Hepatocyte (in vitro differentiated cells): ENCODE data around the gene NEDD4. TPM values are rescaled to one million over a fixed set of nuclear protein-coding genes. Genes with fewer than 3 reads are reported as not detected.

Experiments
- DNase-seq: peaks from one replicate; pipeline ENCODE4 v3.0.0-alpha.2; 2016; ENCODE audit warnings: low spot score
- H2AFZ ChIP-seq: fragments of 200-600 bp; sonication (generic); 2 replicates; pipeline ENCODE4 v1.6.0; 2016; ENCODE audit warnings: antibody characterized with exemption, mild to moderate bottlenecking
- H3K27ac ChIP-seq: fragments of 200-600 bp; sonication (generic); 2 replicates; pipeline ENCODE4 v1.5.1; 2016; ENCODE audit warnings: mild to moderate bottlenecking
- H3K27me3 ChIP-seq: fragments of 200-600 bp; sonication (generic); 2 replicates; pipeline ENCODE4 v1.6.1; 2016
- H3K36me3 ChIP-seq: fragments of 200-600 bp; sonication (generic); replicated peaks from 2 replicates; pipeline ENCODE4 v1.5.1; 2016; ENCODE audit warnings: low read depth; ENCODE audit not compliant: insufficient read depth
- H3K4me1 ChIP-seq: fragments of 200-600 bp; sonication (generic); 2 replicates; pipeline ENCODE4 v1.5.1; 2016; ENCODE audit warnings: mild to moderate bottlenecking, moderate library complexity; ENCODE audit not compliant: insufficient read depth
- H3K4me2 ChIP-seq: fragments of 200-600 bp; sonication (generic); 2 replicates; pipeline ENCODE4 v1.6.0; 2016
- H3K4me3 ChIP-seq: fragments of 200-600 bp; sonication (generic); 2 replicates; pipeline ENCODE4 v1.5.1; 2016; ENCODE audit warnings: mild to moderate bottlenecking
- H3K79me2 ChIP-seq: fragments of 200-600 bp; sonication (generic); 2 replicates; pipeline ENCODE4 v1.6.0; 2017; ENCODE audit warnings: mild to moderate bottlenecking
- H3K9me2 ChIP-seq: fragments of 200-600 bp; sonication (generic); replicated peaks from 2 replicates; pipeline ENCODE4 v1.6.0; 2017; ENCODE audit warnings: mild to moderate bottlenecking; ENCODE audit not compliant: insufficient read depth
- H3K9me3 ChIP-seq: fragments of 200-600 bp; sonication (generic); 2 replicates; pipeline ENCODE4 v1.5.1; 2016; ENCODE audit warnings: low read depth, mild to moderate bottlenecking
- H4K20me1 ChIP-seq: fragments of 200-600 bp; sonication (generic); 2 replicates; pipeline ENCODE4 v1.6.0; 2016; ENCODE audit warnings: mild to moderate bottlenecking; ENCODE audit not compliant: insufficient read depth, poor library complexity, severe bottlenecking
- EZH2 ChIP-seq: fragments of 200-600 bp; sonication (generic); IDR thresholded peaks from 2 replicates; pipeline ENCODE4 v1.6.1; 2016; ENCODE audit warnings: antibody characterized with exemption, mild to moderate bottlenecking, borderline replicate concordance
- EZH2phosphoT487 ChIP-seq: fragments of 200-600 bp; sonication (generic); IDR thresholded peaks from one replicate; pipeline ENCODE4 v1.6.1; 2018; ENCODE audit warnings: antibody characterized with exemption, mild to moderate bottlenecking, low read depth, moderate library complexity; ENCODE audit not compliant: unreplicated experiment, severe bottlenecking
- WGBS: methylation state at CpG from one replicate; pipeline ENCODE4 v1.1.6; 2016; ENCODE audit warnings: low lambda C conversion rate; ENCODE audit errors: missing lambda C conversion rate; 5-methylcytosine and 5-hydroxymethylcytosine counted together
- polyA plus RNA-seq: library from polyadenylated mRNA; unstranded; fragments of >200 nt; fragmentation: Nextera tagmentation; extraction: Ambion mirVana; gene quantifications from 2 replicates; pipeline ENCODE4 v1.2.1, GENCODE V29; 2016
- total RNA-seq: library from RNA; depleted of rRNA; stranded (reverse); fragments of >200 nt; gene quantifications from 2 replicates; pipeline ENCODE4 v1.2.3, GENCODE V29; 2014
- TF ChIP-seq, protein P1 (sequence below): fragments of 200-600 bp; sonication (generic); IDR thresholded peaks from 2 replicates; pipeline ENCODE4 v1.5.1; 2016; ENCODE audit warnings: antibody characterized with exemption, mild to moderate bottlenecking; ENCODE audit not compliant: poor library complexity

The NEDD4 gene
- total and polyA plus RNA-seq, 2 experiments from 2014 or later, result 26.5 to 77.0 TPM

DNA sequence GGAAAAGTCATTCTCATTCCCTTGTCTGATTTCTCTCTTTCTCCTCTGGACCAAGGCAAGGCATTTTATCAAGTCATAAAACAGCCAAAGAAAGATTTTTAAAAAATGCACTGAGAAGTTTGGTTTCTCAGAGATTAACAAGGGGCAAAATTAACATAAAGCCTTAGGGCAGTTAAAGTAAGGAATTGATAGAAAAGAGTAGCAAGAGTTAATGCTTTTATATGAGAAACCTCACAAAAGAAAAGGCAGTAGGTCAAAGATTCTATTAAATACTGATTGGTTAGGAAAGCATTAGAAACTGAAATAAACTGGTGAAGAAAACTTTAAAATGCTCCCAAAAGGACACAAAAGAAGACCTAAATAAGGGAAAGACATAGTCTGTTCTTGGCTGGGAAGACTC, 129.5 kb downstream of the NEDD4 start:
- H3K9me3 ChIP-seq, result no peaks in the 10 kb centered on the region
- H3K27me3 ChIP-seq, result no peaks in the 10 kb centered on the region
- H4K20me1 ChIP-seq, result no peaks in the 10 kb centered on the region
- no peak overlapping the region for H3K27ac ChIP-seq
- H3K4me3 ChIP-seq, result no peak overlapping the region
- TF ChIP-seq EZH2phosphoT487 (no peak), EZH2 (no peak)
- TF ChIP-seq, protein P1, sequence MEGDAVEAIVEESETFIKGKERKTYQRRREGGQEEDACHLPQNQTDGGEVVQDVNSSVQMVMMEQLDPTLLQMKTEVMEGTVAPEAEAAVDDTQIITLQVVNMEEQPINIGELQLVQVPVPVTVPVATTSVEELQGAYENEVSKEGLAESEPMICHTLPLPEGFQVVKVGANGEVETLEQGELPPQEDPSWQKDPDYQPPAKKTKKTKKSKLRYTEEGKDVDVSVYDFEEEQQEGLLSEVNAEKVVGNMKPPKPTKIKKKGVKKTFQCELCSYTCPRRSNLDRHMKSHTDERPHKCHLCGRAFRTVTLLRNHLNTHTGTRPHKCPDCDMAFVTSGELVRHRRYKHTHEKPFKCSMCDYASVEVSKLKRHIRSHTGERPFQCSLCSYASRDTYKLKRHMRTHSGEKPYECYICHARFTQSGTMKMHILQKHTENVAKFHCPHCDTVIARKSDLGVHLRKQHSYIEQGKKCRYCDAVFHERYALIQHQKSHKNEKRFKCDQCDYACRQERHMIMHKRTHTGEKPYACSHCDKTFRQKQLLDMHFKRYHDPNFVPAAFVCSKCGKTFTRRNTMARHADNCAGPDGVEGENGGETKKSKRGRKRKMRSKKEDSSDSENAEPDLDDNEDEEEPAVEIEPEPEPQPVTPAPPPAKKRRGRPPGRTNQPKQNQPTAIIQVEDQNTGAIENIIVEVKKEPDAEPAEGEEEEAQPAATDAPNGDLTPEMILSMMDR, result no peak
- H3K79me2 ChIP-seq, result no peaks in the 10 kb centered on the region
- no peaks in the 10 kb centered on the region for H3K9me2 ChIP-seq
- H3K4me2 ChIP-seq, result no peak overlapping the region
- H2AFZ ChIP-seq, result no peak overlapping the region
- no peaks in the 10 kb centered on the region for H3K36me3 ChIP-seq
- no peak for DNase-seq
- no peaks in the 10 kb centered on the region for H3K4me1 ChIP-seq

DNA sequence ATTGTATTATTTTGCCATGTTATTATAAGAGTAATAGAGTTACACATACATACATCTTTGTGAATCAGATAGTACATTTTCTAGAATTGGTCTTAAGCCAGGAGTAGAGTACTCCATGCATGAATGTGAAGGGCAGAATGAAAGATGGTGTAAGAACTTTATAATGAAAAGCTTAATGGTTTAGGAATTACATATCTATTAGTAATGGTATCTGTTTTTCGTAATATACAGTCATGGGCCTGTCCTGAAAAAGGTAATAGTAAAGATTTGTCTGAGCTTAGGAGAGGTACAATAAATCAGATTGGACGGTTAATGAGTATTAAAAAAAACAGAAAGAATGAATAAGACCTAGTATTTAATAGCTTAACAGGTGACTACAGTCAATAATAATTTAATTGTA, 132.3 kb downstream of the NEDD4 start:
- no peak for DNase-seq
- no peaks in the 10 kb centered on the region for H3K79me2 ChIP-seq
- no peak overlapping the region for H2AFZ ChIP-seq
- H3K4me1 ChIP-seq, result no peaks in the 10 kb centered on the region
- no peaks in the 10 kb centered on the region for H3K27me3 ChIP-seq
- H3K27ac ChIP-seq, result no peak overlapping the region
- no peaks in the 10 kb centered on the region for H3K9me2 ChIP-seq
- TF ChIP-seq, protein P1, result no peak
- no peak for TF ChIP-seq EZH2phosphoT487
- TF ChIP-seq EZH2, result no peak
- H3K4me2 ChIP-seq, result no peak overlapping the region
- no peak overlapping the region for H3K4me3 ChIP-seq
- H3K9me3 ChIP-seq, result no peaks in the 10 kb centered on the region
- H3K36me3 ChIP-seq, result no peaks in the 10 kb centered on the region
- H4K20me1 ChIP-seq, result peaks cover 3% of the 10 kb centered on the region
- WGBS, result 94% methylated on average over 2 of the region's 2 CpGs

- no peak for DNase-seq
- no peak overlapping the region for H3K4me3 ChIP-seq
- WGBS, result 87% methylated on average over 6 of the region's 6 CpGs
- no peaks in the 10 kb centered on the region for H3K9me2 ChIP-seq
- no peaks in the 10 kb centered on the region for H3K9me3 ChIP-seq
- H3K4me1 ChIP-seq, result no peaks in the 10 kb centered on the region
- H3K36me3 ChIP-seq, result no peaks in the 10 kb centered on the region
- no peak overlapping the region for H2AFZ ChIP-seq
- H3K4me2 ChIP-seq, result no peak overlapping the region
- peaks cover 3% of the 10 kb centered on the region for H4K20me1 ChIP-seq
- H3K79me2 ChIP-seq, result no peaks in the 10 kb centered on the region
- TF ChIP-seq EZH2phosphoT487, result no peak
- no peak for TF ChIP-seq EZH2
- TF ChIP-seq, protein P1, result no peak
- no peak overlapping the region for H3K27ac ChIP-seq
- H3K27me3 ChIP-seq, result no peaks in the 10 kb centered on the region
Observed at GRCh38 chr15:55860468-55860867, 132.9 kb downstream of the NEDD4 start.

DNA sequence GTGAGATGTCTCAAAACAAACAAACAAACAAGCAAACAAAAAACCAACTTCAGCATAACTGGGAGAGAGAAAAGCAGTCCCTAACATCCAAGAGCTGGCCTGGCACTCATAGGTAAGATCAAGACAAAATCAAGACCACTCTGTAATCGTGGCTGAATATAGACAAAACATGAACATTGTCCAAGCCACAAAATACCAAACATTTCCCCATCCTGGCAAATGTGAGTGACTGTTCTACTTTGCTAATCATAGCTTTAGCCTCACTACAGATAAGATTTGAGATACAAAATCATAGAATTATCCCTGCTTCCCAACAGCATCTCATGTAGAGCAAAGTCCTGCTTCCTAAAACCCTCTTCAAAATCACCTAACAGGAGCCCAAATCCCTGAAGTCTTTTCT, 133.7 kb downstream of the NEDD4 start:
- no peaks in the 10 kb centered on the region for H3K4me1 ChIP-seq
- no peaks in the 10 kb centered on the region for H3K27me3 ChIP-seq
- no peaks in the 10 kb centered on the region for H3K36me3 ChIP-seq
- no peak overlapping the region for H3K4me2 ChIP-seq
- H3K27ac ChIP-seq, result no peak overlapping the region
- no peaks in the 10 kb centered on the region for H3K9me3 ChIP-seq
- H3K4me3 ChIP-seq, result no peak overlapping the region
- no peaks in the 10 kb centered on the region for H3K79me2 ChIP-seq
- no peak for DNase-seq
- WGBS, result 91% methylated on average over 1 of the region's 1 CpG
- peaks cover 3% of the 10 kb centered on the region for H4K20me1 ChIP-seq
- no peak for TF ChIP-seq EZH2phosphoT487
- TF ChIP-seq, protein P1, result no peak
- TF ChIP-seq EZH2, result no peak
- H2AFZ ChIP-seq, result no peak overlapping the region
- H3K9me2 ChIP-seq, result no peaks in the 10 kb centered on the region
